Kidney (tissue), 14 donors: ENCODE measurements around the gene KCNQ5. TPM values are rescaled to one million over a fixed set of nuclear protein-coding genes. Genes with fewer than 3 reads are reported as not detected.

Experiments
- DNase-seq, 5 donors: peaks; one replicate each; pipeline ENCODE4 v3.0.0-alpha.2; 2013 to 2020
- FAIRE-seq: peaks from 2 replicates; lab custom pipeline; 2012; peaks lifted over from hg19 to GRCh38; lab: Jason Lieb, UNC
- H3K27ac ChIP-seq, 2 donors: one replicate each; pipeline ENCODE4 v1.7.0; 2013; ENCODE audit warnings: low read depth in 2 of 2, low read length in 2 of 2, inconsistent platforms in 1 of 2
- H3K27me3 ChIP-seq: one replicate; pipeline ENCODE4 v1.7.1; 2013; ENCODE audit warnings: low read length, inconsistent platforms; ENCODE audit not compliant: control insufficient read depth, insufficient read depth
- H3K36me3 ChIP-seq, 3 donors: one replicate each; pipeline versions ENCODE4 v1.7.0 to v1.7.1; 2013; ENCODE audit warnings: low read length in 3 of 3, control low read depth in 1 of 3, inconsistent platforms in 1 of 3; ENCODE audit not compliant: insufficient read depth in 3 of 3, control insufficient read depth in 2 of 3
- H3K4me1 ChIP-seq, 3 donors: one replicate each; pipeline versions ENCODE4 v1.7.0 to v1.7.1; 2013; ENCODE audit warnings: low read length in 3 of 3, inconsistent platforms in 1 of 3, low read depth in 1 of 3; ENCODE audit not compliant: control insufficient read depth in 2 of 3, insufficient read depth in 2 of 3
- H3K4me3 ChIP-seq, 3 donors: one replicate each; pipeline versions ENCODE4 v1.7.0 to v1.8.1; 2013; ENCODE audit warnings: low read length in 3 of 3, control low read depth in 1 of 3, inconsistent platforms in 1 of 3
- H3K9ac ChIP-seq, 3 donors: one replicate each; pipeline versions ENCODE4 v1.7.0 to v1.7.1; 2013; ENCODE audit warnings: low read length in 3 of 3, control low read depth in 1 of 3, inconsistent platforms in 1 of 3
- H3K9me3 ChIP-seq, 3 donors: one replicate each; pipeline versions ENCODE4 v1.7.0 to v1.7.1; 2013; ENCODE audit warnings: low read length in 3 of 3, control low read depth in 1 of 3, inconsistent platforms in 1 of 3; ENCODE audit not compliant: control insufficient read depth in 2 of 3, insufficient read depth in 1 of 3
- CTCF ChIP-seq: IDR thresholded peaks from 3 replicates; pipeline ENCODE4 v1.5.1; 2012; ENCODE audit warnings: mild to moderate bottlenecking, moderate library complexity, borderline replicate concordance; ENCODE audit not compliant: insufficient read depth; ENCODE audit errors: extremely low read depth
- intact Hi-C: fragments of 100-400 bp; cut with DNase I; formaldehyde crosslinking; loops from one replicate; pipeline ENCODE4 v1.11.1; 2022
- polyA plus RNA-seq: library from polyadenylated mRNA; stranded (reverse); fragments of 350-450 nt; fragmentation: Illumina TruSeq; extraction: RNeasy Lipid Tissue Mini Kit (QIAGEN cat#74804); gene quantifications from one replicate; pipeline ENCODE4 v1.2.3, GENCODE V29; 2014; ENCODE audit warnings: low read depth, low replicate concordance; ENCODE audit not compliant: insufficient read depth
- total RNA-seq: library from RNA; stranded (reverse); fragmentation: NEBNext Ultra II Directional; extraction: Animal tissue kit (Norgen Biotek cat#: 25700); gene quantifications from one replicate; pipeline ENCODE4 v1.2.1, GENCODE V29; 2021
- donor health status: control.
- donor health status: control.
- donor health status: control.
- donor health status: control.
- donor health status: control.
- donor health status: DM: yes; HTN: yes; CAD: no.
- donor health status: Normal renal cell carcinoma (clear cell type).

Gene KCNQ5
- total and polyA plus RNA-seq, 2 donors from 2014 or later: 0.50 TPM; not detected in 1

- Histone ChIP-seq H3K4me1 (no peaks in the 10 kb centered on the region), H3K9ac (no peak overlapping the region), H3K9me3 (no peaks in the 10 kb centered on the region), H3K4me3 (no peak overlapping the region), H3K27ac (no peak overlapping the region), H3K36me3 (no peaks in the 10 kb centered on the region), H3K27me3 (no peaks in the 10 kb centered on the region)
- no peak for TF ChIP-seq CTCF
- intact Hi-C loops: no loop called here
- FAIRE-seq (no peak), DNase-seq (no peak)
These were observed 384.3 kb downstream of the KCNQ5 start for GRCh38 chr6:73006146-73006545.

GRCh38 chr6:73011945-73012344 is 390.1 kb downstream of the KCNQ5 start:
- intact Hi-C loops: no loop called here
- Histone ChIP-seq H3K27ac (no peak overlapping the region), H3K4me3 (no peak overlapping the region), H3K4me1 (no peaks in the 10 kb centered on the region), H3K9ac (no peak overlapping the region), H3K36me3 (no peaks in the 10 kb centered on the region), H3K27me3 (no peaks in the 10 kb centered on the region), H3K9me3 (no peaks in the 10 kb centered on the region)
- DNase-seq (no peak), FAIRE-seq (no peak)
- TF ChIP-seq CTCF: no peak

- FAIRE-seq: no peak
These were observed 395.6 kb downstream of the KCNQ5 start for GRCh38 chr6:73017476-73017875.

More at GRCh38 chr6:73017476-73017875, 395.6 kb downstream of the KCNQ5 start:
- no peaks in the 10 kb centered on the region for H3K9me3 ChIP-seq
- H3K36me3 ChIP-seq: no peaks in the 10 kb centered on the region
- no peaks in the 10 kb centered on the region for H3K4me1 ChIP-seq
- H3K4me3 ChIP-seq: no peak overlapping the region
- peak in 3 of 5 donors; percentile 21 to 48 (median 34) for DNase-seq
- H3K27me3 ChIP-seq: no peaks in the 10 kb centered on the region
- no peak overlapping the region for H3K27ac ChIP-seq
- no peak for TF ChIP-seq CTCF
- intact Hi-C loops: no loop called here
- no peak overlapping the region for H3K9ac ChIP-seq
